NCI-H1417 treated with DMSO at 0.1 percent for 48 hours (cell line): ENCODE results near the gene RSPH4A.
"Not testable (repeated sequence)": the region's sequence is repeated elsewhere in the genome, so short reads cannot be mapped to it uniquely, and the experiment has no call there.

Experiments used
- DNase-seq: peaks from one replicate; lab custom pipeline; 2025; lab: John Stamatoyannopoulos, UW

Gene RSPH4A

GRCh38 chr6:116615937-116616736, at the start of gene RSPH4A:
Gene RSPH4A (plus strand): TSS chr6:116616479. CDS start chr6:116616624, 145 bp downstream.
- peak; percentile 79 for DNase-seq

- no peak for DNase-seq
These were observed 48.2 kb upstream of the RSPH4A start for GRCh38 chr6:116568111-116568510.

GRCh38 chr6:116568821-116569755, 47.2 kb upstream of the RSPH4A start:
- no peak for DNase-seq

- peak; percentile 92 for DNase-seq
These were observed 45.2 kb upstream of the RSPH4A start, which contains the start of gene RWDD1 for GRCh38 chr6:116570856-116571682. Gene RWDD1 (plus strand): TSS chr6:116571504. CDS start chr6:116571583, 79 bp downstream.

- DNase-seq, result no peak
These were observed 44.6 kb upstream of the RSPH4A start for GRCh38 chr6:116571683-116572000.

- DNase-seq, result no peak
These were observed 44.1 kb upstream of the RSPH4A start for GRCh38 chr6:116572162-116572561.

GRCh38 chr6:116575227-116575626, 41.1 kb upstream of the RSPH4A start:
- no peak for DNase-seq

- no peak for DNase-seq
These were observed 38.8 kb upstream of the RSPH4A start for GRCh38 chr6:116577486-116577885.

- no peak for DNase-seq
These were observed 37.9 kb upstream of the RSPH4A start for GRCh38 chr6:116578335-116578734.

GRCh38 chr6:116579143-116579542, 37.1 kb upstream of the RSPH4A start:
- DNase-seq, result no peak

- no peak for DNase-seq
These were observed 36.1 kb upstream of the RSPH4A start for GRCh38 chr6:116580198-116580597.

GRCh38 chr6:116586276-116586675, 30.0 kb upstream of the RSPH4A start:
- no peak for DNase-seq

- no peak for DNase-seq
These were observed 29.5 kb upstream of the RSPH4A start for GRCh38 chr6:116586738-116587137.

GRCh38 chr6:116595247-116595646, 21.0 kb upstream of the RSPH4A start:
- DNase-seq, result no peak

- no peak for DNase-seq
These were observed 19.5 kb upstream of the RSPH4A start for GRCh38 chr6:116596815-116597214.

GRCh38 chr6:116603916-116604315, 12.4 kb upstream of the RSPH4A start:
- DNase-seq, result not testable (repeated sequence)

GRCh38 chr6:116604868-116605267, 11.4 kb upstream of the RSPH4A start:
- DNase-seq, result not testable (repeated sequence)

GRCh38 chr6:116605935-116606334, 10.3 kb upstream of the RSPH4A start:
- DNase-seq, result no peak

- no peak for DNase-seq
These were observed 5.2 kb upstream of the RSPH4A start for GRCh38 chr6:116611056-116611455.

- no peak for DNase-seq
These were observed 416 bp downstream of the RSPH4A start for GRCh38 chr6:116616737-116617053.

GRCh38 chr6:116624036-116624805, 7.9 kb downstream of the RSPH4A start:
- DNase-seq, result no peak
